GM19351 (cell line): ENCODE measurements around the gene BLMH.
A peak's percentile ranks its signal among the peaks of the same experiment; 100 is the strongest.

ENCODE experiments used
- ATAC-seq: cut with Tn5 transposase; IDR thresholded peaks from one replicate; pipeline ENCODE4 v1.9.1; 2021; ENCODE audit warnings: mild to moderate bottlenecking, moderate library complexity; ENCODE audit not compliant: unreplicated experiment

Gene BLMH, protein sequence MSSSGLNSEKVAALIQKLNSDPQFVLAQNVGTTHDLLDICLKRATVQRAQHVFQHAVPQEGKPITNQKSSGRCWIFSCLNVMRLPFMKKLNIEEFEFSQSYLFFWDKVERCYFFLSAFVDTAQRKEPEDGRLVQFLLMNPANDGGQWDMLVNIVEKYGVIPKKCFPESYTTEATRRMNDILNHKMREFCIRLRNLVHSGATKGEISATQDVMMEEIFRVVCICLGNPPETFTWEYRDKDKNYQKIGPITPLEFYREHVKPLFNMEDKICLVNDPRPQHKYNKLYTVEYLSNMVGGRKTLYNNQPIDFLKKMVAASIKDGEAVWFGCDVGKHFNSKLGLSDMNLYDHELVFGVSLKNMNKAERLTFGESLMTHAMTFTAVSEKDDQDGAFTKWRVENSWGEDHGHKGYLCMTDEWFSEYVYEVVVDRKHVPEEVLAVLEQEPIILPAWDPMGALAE

DNA sequence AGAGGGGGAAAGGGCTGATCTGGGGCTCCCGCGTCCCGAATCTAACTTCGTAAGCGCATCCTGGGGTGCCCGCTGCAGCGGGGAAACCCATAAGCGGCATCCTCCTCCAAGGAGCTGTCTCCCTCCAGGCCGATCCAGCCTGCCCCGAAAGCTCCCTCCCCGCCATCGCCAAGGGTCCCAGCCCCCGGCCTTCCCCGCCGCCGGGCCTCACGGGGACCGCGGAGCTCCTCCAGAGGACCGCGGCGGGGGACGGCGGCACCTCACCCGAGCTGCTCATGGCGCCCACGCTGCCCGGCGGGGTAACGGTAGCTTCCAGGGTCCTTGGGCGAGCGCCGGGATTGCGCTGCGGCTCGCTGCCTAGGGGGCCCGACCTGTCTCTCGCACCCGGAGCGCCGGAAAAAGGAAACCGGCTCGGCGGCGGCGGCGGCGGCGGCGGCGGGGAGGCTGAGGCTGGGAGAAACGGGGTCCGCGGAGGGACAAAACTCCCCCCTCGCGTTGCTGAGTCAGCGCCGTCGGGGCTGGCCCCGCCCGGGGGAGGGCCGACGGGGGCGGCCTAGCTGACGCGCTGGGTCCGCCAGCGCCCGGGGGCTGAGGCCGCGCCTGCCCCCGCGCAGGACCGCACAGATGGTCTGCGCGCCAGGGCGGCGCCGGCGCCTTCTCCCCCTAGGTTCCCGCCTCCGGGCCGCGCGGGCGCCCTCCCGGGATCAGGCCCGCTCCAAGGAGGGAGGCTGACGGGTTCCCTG is at the start of gene BLMH:
BLMH (minus strand) TSS at position 402 of the 743 bp plus-strand sequence; CDS start at position 277, 125 bp downstream.
- ATAC-seq, result peak; percentile 76

GRCh38 chr17:30340801-30341356 is 49.1 kb upstream of the BLMH start:
- no peak for ATAC-seq

DNA sequence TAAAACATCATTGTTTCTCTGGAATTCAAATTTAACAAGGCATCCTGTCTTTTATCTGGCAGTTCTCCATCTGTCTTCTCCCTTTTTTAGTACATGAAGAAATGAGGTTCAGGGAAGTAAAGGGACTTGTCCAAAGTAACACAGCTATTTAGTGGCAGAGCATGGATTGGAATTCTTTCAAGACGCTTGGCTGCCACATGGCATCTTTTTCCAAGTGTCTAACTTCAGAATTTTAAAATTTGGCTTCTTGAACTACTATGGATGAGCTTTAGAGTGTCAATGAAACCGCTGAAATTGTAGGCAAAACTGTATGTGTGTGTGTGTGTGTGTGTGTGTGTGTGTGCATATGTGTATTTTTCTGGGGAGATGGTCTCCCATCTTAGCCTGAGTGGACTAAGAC is 47.3 kb upstream of the BLMH start:
- no peak for ATAC-seq

GRCh38 chr17:30337393-30337999 is 45.8 kb upstream of the BLMH start:
- ATAC-seq, result no peak

DNA sequence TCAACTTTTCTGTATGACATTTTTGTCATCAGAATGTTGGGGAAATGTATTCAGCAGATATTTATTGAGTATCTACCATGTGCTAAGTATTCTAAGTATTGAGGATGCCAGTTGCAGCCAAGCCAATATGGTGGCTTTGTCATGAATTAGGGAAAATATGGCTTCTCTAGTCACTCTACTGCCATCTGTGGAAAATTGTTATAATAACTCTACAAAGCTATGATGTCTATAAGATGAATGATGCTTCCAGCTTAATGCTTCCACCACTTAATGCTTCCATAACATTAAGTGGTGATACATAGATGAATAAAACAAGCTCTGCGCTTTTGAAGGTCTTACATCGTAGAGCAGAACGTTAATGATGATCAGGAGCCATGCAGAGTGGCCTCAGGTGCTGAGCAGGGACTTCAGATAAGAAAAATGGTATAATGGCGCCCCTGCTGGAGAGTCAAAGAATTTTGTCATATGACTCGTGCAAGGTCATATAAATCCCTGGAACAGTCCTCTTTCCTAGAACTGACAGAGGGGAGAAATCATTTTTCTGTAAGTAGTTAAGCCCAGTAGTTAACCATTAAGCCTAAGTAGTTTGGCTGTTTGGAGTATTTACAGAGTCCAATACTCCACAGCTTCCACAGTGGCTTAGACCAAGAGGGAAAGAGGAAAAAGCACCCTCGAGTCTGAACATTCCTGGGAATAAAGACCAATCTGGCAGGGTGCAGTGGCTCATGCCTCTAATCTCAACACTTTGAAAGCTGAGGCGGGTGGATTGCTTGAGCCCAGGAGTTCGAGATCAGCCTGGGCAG is 44.8 kb upstream of the BLMH start:
- ATAC-seq, result no peak

GRCh38 chr17:30334421-30334820 is 42.7 kb upstream of the BLMH start:
- ATAC-seq, result no peak

DNA sequence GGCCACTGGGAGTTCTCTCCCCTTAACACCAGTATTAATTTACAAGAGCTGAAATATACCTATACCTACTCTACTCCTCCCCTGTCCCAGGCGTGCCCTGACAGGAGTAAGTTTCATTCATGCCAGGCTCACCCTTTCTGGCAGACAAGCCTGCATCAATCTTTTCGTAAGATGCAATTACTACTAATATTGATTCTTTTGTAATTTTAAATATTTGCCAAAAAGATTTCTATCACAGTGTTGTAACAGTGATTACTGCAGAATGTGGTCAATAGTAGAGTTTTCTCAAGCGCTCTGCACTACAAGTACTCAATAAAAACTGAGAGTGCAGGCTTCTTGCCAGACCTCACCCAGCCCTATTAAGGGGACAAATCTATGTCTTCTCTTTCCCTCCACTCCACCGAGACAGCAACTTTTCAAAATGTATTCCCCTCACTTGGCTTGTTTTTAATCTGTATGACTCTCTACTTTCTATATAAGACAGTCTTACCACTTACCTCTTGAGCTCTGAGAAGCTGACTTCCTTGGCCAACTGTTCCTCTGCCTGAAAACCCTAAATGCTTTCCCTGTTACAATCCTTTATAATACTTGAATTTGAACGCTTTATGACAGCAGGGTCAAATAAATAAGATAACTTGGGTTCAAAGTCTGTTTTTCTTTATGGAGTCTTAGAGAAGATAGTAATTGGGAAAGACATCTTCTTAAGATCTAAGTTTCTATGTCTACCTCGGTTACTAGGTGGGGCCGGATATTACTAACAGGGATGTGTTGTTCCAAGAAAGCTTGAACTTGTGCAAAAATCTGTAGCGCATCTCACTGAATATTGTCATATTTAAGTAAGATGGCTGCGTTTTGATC is 42.0 kb upstream of the BLMH start, which contains the start of gene TMIGD1:
TMIGD1 (minus strand) TSS at position 555 of the 858 bp plus-strand sequence. CDS start 1,924 bp downstream, outside the sequence.
- ATAC-seq, result no peak

- no peak for ATAC-seq
Measured at GRCh38 chr17:30332057-30332542, 40.4 kb upstream of the BLMH start.

DNA sequence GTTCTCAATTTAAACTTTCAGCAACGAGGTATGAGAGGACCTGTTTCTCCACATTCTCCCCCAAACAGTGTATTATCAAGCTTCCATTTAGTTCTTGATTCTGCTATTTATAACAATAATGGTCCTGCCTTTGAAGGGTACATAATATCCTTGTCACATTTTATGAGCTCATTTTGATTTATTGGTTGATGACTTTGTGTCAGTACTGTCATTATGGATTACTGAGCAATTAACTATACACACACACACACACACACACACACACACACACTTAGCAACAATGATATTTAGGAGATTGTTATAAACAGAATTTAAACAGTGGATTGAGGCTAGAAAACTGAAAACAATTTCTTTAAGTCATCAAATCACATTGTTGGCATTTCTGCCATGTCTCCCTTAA is 35.1 kb upstream of the BLMH start:
- ATAC-seq, result no peak

DNA sequence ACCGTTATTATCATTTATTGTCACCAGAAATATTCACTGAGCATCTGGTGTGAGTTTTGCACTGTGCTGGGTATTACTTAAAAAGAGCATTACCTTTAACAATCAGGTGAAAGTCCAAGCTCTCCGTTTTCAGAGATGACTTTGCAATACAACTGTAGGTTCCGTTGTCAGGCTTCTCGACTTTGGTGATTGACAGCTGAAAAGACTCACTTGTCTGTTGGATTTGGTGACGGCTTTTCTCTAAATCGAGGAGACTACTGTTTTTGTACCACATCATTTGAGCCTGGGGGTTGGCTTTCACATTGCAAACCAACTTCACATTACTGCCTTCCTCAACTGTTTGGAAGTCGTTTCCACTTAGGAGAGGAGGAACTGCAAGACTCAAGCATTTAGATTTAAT is 33.0 kb upstream of the BLMH start:
- ATAC-seq, result no peak

- no peak for ATAC-seq
Measured at GRCh38 chr17:30323895-30324319, 32.2 kb upstream of the BLMH start.

GRCh38 chr17:30323262-30323894 is 31.6 kb upstream of the BLMH start:
- no peak for ATAC-seq

DNA sequence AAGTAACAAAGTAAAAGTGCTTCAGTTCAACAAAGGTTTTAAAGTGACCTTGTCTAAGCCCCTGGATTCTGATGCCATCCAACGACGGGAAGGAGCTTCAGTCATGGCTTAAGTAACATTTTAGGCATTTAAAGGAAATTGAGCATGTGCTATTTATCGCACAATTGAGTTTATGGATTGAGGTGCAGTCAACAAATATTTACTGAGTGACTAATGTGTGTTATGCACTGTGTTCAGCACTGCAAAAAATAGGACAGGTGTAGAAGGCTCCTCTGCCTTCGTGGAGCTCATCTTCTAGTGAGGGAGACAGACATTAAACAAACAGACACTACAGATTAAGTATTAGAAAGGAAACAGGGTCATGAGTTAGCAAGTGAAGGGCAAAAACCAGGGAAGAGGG is 29.6 kb upstream of the BLMH start:
- no peak for ATAC-seq

- ATAC-seq, result no peak
Measured at GRCh38 chr17:30318155-30318554, 26.4 kb upstream of the BLMH start.

DNA sequence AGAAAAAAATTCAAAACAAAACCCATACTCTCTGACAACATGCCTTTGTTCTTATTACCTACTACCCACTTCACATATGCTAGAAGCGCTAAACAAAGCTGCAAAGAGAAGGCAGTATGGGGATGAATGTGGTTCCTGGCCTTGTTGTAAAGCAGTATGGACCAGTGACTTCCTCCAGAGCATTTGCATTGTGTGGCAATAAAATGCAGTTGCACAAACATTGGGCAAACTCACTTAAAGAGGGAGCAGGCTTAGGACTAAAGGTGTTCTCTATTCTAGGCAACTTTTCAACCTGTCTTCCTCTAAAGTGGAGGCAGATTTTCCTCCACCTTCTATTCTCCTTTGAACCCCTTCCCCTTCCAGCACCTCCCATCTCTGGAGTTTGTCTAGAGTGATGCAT is 25.0 kb upstream of the BLMH start:
- no peak for ATAC-seq

DNA sequence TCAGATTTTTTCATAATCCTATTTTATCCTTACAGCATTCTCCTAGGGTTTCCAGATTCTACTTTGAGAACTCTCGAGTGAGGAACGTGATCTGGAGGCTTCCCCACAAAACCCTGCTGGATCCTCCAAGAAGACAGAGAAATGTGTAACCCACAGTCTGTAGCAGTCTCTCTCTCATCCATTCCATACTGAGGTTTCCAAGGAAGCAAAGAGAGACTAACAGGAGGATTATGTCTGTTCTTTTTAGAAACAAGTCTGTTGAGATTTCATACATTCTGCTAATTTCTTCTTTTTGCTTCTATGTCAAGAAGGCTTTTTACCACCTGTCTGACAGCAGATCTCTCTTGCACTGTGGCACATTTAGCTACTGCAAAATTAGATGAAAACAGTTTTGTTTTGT is 23.4 kb upstream of the BLMH start:
- ATAC-seq, result no peak

- ATAC-seq, result no peak
Measured at GRCh38 chr17:30314474-30314873, 22.7 kb upstream of the BLMH start.

DNA sequence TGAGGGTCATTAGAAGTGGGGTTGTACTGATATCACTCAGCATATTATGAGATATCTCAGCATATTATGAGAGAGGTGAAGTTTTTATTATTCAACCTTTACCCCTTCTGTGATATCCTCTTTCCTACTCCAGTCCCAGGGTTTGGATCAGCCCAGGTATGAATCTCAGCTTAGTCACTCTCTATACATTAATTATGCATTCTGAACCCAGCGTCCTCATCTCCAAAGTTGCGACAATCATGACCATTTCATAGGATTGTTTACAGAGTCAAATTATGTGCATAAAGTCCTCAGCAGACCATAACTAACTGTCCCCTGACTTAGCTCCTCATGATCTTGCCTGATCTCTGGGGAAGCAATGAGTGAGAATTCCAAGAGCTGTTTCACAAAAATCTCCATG is 20.5 kb upstream of the BLMH start:
- ATAC-seq, result no peak

GRCh38 chr17:30310562-30310961 is 18.8 kb upstream of the BLMH start:
- ATAC-seq, result no peak
